Measurements from ENCODE around the gene RSAD1.

The RSAD1 gene

DNA sequence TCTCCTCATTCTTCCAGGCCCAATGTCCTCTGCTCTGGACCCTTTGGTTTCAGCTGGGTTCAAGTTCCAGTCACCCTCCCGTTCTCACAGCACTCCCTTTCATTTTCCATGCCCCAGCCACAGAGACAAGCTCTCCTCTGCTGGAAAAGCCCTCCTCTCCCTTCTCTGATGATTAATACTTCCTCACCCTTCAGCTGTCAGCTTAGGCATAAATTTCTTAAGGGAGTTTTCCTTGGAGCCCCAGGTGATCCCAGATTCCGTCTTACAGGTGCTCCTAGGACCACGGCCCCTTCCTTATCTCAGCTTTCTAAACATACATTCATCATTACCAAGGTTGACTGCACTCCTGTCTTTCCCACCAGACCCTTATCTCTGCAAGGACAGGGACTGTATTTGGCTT is 20.4 kb upstream of the RSAD1 start:
- DNase-seq (ENCODE audit: low spot score): no peak

DNA sequence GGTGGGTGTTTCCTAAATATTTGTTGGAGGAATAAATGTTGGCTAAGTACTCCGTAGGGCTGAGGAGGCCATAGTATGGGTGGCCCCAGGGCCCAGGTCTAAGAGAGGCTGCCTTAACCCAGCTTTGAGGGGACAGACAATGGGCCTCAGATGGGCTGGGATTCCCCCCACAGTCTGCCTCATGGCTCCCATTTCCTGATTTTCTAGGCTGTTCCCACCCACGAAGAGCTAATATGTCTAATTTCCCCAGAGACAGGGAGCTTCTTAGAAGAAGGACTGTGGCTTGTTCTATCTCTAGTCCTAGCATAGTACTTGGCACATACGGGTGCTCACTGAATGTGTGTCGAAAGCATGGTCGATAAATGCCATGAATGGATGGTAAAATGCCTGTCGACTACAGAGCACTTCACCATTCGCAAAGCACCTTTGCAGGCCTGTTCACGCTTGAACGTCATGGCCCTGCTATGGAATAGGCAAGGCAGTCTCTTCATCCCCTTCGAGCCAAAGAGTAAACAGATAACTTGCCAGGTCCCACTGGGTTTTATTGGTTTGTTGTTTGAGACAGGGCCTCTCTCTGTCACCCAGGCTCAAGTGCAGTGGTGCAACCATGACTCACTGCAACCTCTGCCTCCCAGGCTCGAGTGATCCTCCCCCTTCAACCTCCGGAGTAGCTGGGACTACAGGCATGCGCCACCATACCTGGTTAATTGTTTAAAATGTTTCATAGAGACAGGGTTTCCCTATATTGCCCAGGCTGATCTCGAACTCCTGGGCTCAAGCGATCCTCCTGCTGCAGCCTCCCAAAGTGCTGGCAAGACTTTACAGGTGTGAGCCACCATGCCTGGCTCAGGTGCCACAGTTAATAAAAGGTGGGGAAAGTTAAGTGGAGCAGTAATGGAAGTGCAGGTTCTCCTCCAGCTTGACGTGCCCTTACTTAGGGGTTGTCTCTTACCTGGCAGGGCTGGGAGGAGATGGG is 19.7 kb upstream of the RSAD1 start:
- DNase-seq (ENCODE audit: low spot score): no peak

DNA sequence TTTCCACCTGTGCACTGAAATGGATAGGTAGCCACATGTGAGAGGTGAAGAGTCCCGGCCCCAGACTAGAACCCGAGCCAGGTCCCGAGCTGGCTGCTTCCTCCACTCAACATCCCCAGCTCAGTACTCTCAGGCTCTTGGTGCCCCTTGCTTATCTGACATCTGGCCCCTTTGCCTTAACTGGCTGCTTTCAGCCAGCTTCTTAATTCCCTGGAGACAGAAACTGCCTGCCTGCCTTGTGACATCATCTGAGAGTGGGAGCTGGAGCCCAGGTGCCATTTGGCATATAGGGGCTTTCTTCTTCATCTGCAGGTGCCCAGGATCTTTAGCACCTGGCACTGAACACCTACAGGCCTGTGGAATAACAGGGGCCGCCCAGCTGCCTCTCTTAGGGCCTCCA is 18.9 kb upstream of the RSAD1 start:
- DNase-seq (ENCODE audit: low spot score): no peak

DNA sequence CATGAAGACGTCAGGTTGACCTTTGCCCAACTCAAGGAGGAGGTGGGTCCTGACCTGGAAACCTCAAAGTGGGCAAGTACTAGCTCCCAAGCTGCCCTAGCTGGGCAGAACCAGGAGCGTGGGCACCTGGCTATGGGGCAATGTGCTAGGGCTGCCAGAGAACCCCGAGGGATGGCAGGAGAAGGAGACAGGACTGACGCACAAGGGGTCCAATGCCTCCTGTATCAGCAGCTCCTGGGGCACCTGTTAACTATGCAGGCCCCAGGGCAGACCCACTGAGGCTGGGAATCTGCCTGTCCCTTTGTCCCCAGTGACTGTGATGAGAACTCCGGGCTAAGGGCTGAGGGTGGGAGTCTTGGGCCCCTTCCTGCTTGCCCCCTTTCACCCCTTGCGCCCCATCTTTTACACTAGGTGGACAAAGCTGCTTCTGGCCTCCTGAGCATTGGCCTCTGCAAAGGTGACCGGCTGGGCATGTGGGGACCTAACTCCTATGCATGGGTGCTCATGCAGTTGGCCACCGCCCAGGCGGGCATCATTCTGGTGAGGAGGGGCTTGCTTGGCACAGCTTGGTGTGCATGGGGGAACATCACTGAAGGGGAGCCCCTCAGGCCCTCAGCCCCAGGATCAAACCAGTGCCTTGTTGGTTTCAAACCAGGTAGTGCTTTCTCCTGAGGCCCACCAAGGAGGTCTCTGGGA is 17.7 kb upstream of the RSAD1 start:
- no peak for DNase-seq (ENCODE audit: low spot score)

DNA sequence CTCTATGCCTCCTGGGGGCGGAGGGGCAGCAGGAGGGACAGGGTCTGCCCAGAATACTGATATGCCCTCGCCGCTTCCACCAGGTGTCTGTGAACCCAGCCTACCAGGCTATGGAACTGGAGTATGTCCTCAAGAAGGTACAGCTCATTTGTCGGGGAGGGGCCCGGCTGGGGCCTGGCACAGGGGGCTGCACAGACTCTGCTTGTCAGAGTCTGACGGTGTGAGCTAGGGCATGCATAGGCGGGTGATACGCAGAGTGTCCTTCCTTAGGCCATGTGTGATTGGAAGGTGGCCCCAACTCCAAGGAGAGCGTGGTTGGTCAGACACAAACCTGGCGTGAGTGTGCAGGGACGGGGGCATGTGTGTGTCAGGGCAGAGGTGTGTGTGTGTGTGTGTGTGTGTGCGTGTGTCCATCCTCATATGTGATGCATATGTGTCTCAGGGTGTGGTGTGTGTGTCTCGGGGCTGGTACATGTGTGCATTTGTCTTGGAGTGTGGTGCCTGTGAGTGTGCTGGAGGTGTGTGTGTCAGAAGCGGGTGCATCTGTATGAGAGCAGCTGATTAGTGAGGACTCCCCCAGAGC is 17.0 kb upstream of the RSAD1 start:
- no peak for DNase-seq (ENCODE audit: low spot score)

DNA sequence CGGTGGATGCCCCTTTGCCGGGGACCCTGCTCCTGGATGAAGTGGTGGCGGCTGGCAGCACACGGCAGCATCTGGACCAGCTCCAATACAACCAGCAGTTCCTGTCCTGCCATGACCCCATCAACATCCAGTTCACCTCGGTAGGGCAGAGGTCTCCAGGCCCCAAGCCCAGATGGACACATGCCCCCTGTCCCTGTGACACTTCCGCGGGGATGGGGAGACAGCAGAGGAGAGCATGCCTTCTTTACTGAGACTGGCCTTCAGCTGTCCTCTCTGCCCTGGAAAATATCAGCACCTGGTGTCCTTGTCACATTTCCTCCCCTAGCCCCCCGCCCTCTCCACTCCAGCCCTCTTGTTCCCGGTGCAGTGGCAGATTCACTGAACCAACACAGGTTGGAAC is 16.2 kb upstream of the RSAD1 start:
- DNase-seq (ENCODE audit: low spot score): no peak

DNA sequence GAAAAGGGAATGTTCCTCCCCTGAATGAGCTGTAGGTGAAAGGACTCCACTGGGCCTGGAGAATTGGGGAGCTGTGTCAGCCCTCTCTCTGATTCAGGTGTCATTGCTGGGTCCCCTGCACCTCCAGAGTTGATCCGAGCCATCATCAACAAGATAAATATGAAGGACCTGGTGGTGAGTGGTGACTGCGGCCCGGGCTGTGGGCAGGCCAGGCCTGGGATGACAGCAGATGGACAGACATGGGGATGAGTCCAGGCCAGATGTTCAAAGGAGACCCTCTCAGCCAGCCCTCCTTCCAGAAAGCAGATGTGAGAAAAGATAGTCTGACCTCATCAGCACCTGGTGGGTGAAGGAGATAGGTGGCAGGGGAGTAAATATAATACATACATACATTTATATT is 14.5 kb upstream of the RSAD1 start:
- DNase-seq (ENCODE audit: low spot score): no peak

DNA sequence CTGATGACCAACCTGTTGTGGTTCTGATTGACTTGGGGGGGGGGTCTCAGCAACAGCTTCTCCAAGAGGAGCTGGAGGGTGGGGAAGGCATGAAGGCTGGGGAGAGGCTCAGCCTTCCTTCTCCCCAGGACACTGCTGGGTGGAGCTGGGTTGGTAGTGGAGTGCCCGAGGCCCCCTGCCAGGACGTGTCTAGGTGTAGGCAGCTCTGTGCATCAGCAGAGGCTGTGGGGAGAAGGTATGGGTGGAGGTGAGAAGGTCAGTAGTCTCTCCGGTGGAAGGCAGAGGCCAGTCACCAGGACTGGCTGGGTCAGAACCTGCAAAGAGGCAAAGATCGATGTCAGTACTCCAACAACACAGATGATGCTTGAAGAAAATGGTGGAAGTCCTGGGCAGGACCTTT is 13.9 kb upstream of the RSAD1 start:
- DNase-seq (ENCODE audit: low spot score): no peak

DNA sequence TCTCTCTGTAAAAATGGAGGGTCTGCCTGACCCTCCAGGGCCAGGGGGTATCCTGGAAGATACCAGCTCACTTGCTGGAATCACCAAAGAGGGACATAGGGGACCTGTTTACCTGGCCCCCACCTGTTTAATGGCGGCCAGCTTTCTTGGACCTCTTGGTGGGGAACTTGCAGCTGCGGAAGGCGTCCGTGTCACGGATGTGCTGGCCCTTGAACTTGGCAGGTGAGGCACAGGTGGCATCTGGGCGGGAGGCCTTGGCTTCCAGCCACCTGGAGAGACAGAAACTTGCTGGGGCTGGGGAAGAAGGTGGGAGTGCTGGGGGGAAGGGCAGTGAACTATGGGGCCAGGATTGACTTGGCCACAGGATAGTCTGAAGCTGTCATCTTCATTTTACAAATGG is 13.5 kb upstream of the RSAD1 start:
- DNase-seq (ENCODE audit: low spot score): no peak

DNA sequence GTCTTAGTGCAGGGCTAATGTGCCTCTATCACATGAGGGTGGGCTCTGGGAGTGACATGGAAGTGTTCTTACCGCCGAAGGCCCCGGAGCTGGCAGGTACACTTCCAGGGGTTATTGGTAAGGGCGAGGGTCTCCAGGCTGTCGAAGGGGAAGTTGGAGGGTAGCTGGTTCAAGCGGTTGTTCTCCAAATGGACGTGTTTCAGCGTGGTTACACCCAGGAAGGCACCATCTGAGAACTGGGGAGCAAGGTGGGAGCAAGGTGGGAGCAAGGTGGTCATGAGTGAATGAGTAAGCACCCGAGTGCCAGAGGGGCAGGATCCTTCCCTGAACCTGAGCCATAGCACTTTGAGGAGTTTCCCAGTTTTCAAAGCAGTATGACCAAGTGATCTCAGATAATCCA is 13.0 kb upstream of the RSAD1 start:
- DNase-seq (ENCODE audit: low spot score): no peak

DNA sequence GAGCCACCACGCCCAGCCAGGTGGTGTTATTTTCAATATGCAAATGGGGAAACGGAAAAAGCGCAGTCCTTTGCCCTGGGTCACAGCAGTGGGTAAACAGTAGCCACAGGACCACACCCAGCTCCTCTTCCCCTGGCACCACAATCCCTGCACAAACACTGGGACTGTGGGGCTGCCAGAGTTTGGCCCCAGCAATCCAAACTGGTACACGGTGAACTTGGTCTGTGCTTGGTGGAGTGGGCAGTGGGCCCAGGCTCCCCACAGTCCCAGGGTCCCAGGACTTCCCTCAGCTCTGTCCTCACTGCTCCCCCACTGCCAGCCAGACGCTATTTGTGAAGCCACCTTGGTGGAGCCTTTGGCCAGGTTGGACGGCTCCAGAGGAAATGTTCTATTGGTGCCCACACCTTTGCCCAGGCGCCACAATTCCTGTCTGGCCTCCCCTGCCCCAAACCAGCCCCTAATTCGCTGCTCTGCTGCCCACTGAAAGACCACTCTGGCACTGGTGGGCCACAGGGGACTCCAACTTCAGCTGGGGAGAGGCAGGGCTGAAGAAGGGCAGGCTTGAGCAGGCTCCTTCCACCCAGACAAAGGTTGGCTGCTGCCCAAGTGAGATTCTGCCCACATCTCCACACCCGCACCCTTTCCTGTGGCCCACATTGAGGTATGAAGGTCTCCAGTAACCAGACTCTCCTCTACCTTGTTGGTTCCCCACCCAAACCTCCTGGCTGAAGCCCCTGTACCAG is 12.1 kb upstream of the RSAD1 start:
- no peak for DNase-seq (ENCODE audit: low spot score)

DNA sequence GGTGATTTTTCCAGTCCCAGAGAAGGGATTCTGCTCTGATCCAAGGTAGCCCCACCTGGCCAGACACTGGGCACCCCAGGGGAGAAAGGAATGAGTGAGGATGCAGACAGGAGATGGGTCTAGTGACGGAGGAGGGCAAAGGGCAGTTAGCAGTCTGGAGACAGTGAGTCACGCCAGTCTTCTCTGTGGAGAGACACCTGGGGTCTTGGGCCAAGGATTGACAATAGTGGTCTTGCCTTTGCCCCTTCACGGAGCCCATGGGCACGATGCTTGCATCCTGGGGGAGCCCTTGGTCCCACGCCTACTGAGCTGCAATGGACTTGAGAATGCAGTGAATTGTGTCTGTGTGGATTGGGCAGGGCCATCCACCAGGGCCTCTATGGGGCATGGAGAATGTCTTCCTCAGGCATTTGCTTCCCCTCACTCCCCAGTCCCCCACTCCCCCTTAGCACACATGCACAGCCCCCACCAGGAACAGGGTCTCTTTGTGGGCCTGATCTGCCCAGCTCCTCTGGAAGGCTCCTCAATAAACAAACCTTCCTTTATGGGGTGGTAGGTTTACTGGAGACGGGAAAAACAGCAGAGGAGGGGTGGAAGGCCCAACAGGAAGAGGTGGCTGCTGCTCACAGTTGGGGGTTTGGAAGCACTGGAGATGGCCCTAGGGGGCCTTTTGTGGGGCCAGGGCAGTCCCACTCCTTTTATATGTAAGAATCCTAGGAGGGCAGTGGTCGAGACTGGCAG is 11.4 kb upstream of the RSAD1 start:
- no peak for DNase-seq (ENCODE audit: low spot score)

DNA sequence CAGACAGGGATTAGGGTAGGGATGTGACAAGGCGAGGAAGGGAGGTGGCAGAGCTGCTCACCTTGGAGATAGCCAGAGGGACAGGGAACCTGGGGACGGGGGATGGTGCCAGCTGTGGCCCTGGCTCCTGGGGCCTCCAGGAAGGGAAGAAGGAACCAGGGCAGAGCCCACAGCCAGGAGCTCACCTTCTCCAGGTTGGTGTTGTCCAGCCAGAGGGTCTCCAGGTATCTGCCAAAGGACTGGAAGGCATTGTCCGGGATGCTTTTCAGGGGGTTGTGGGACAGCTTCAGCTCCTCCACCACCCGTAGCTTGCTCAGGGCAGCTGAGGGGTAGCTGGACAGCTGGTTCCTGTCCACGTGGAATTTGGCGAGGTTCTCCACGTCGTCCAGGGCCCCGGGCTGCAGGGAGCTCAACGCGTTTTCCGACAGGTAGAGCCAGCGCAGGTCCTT is 10.8 kb upstream of the RSAD1 start:
- no peak for DNase-seq (ENCODE audit: low spot score)

DNA sequence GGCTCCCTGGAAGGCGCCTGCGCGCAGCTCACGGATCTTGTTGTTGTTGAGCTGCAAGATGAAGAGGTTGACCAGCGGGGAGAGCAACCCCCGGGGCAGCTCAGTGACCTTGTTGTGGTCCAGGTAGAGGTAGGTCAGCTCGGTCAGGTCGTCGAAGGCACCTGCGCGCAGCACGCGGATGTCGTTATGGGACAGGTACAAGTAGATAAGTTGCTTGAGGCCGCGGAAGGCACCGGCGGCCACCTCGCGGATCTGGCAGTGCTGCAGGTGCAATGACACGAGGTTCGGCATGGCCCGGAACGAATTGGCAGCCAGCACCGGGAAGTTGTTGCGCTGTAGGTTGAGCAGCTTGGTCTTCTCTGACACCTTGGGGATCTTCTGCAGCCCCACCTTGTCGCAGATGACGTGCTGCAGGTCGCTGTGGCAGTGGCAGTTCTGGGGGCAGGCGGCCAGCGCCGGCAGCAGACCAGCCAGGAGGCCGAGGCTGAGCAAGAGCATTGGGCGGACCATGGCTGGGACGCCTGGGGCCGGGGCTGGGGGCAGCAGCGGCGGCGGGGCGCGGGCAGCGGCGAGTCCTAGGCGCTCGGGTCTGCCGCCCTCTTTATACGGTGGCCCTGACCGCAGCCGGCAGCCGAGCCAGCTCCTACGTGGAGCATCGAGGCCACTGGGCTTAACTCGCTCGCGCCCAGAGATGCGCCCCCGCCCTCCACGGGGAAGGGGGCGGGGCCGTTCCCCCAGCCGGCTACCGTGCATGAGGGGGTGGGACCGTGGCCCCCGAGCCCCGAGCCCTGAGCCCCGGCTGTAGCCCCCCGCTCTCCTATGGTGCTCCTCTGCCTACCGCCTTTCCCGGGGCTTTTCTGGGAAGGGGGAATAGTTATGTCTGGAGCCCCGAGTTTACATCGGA is 10.1 kb upstream of the RSAD1 start, which contains the start of gene CHAD:
Gene CHAD, minus strand, starts transcription at position 577 of the 904 bp plus-strand sequence. Its CDS starts 67 bp downstream, at position 510.
- no peak for DNase-seq (ENCODE audit: low spot score)

DNA sequence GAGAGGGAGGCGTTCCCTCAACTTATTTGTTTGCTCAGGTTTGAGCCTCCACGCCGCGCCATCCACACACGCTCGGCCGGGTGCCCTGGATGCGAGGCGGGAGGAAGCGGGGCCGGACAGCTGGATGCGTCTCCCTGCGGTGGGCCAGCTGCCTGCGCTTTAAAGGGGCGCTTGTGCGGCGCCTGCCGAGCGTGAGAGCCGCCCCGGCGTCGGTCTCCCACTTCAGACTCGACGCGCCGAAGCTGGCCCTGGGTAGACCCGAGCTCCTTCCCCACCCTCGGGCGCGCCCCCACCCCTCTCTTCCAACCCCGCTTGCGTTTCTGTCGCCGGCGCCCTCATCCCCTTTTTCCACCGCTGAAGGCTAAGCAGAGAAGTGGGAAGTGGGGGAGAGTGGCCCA is 9.5 kb upstream of the RSAD1 start:
- DNase-seq (ENCODE audit: low spot score): no peak

DNA sequence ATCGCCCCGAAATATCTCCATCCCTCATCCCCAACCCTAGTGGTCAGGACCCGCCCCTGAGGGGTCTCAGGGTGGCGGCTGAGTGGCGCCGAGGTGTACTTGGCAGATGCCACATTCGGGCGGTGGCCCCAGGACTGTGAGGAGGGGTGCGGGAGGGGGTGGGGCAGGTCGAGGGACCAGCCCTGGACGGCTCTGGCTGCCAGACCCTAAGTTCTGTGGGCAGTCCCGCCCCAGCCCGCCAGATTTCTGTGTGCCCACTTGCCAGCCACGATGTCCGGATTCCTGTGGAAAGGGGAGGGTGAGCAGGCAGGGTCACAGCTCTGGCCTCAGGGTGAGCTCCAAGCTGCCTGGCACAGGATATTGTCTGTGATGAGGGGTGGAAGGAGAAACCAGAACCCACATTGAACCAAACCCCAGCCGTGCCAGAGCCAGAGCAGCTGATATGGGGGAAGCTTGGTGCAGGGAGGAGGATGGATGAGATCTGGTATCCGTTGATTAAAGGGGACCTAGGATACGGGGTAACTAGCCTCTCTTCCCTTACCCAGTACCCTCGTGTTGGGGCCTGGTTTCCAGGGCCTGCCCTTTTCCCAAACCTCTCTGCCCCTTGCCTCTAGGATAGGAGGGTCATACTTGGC is 8.9 kb upstream of the RSAD1 start:
- no peak for DNase-seq (ENCODE audit: low spot score)

DNA sequence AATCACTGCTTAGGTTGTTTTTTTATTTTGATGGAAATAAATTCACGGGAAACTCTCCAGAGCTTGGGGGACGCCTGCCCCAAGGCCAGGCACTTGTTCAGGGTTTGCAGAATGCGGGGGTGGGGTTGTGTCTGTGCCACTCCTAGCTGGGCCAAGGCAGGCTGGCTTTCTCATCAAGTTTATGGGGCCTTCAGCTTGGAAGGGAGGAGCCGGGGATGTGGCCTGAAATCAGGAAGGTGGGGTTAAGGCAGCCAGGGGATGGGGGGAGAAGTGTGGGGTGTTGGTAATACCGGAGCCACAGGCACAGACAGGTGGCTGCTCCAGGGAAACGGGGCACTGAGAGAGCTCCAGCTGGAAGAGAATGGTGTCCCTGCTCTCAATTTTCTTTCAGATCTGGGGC is 8.2 kb upstream of the RSAD1 start:
- no peak for DNase-seq (ENCODE audit: low spot score)

DNA sequence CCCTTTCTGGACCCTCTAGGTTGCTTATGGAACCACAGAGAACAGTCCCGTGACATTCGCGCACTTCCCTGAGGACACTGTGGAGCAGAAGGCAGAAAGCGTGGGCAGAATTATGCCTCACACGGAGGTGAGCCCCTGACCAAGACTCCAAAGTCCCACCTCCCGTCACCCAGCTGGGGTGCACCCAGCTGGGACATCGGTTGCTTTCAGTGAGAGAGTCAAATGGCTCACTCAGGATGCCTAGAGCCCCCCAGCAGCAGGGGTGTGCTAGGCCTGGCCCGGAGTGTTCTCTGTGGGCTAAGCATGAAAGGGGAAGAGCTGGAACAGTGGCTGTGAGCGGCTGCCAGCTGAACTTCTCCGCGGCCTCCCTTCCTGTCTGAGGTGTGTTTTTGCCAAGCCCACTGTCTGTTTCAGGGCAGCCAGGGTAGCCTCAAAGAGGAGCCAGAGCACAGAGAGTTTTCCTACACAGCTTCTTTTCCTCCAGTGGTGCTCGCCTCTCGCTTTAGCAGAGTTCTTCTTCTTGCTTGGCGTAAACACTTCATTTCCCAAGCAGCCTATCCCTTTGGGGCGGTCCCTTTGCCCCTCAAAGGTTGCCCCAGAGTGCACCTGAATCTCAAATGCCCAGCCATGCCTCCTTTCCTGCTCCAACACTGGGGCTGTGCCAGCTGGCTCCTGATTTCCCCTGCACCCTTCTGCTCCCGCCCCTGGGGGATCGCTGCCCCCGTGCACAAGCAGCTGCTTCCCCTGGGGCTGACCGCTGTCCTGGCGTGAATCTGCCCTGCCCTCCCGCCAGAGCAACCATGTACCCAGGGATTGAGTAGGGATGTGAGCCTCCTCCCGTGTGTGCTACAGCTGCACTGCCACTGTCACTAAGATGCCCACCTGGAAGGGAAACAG is 7.4 kb upstream of the RSAD1 start:
- no peak for DNase-seq (ENCODE audit: low spot score)

DNA sequence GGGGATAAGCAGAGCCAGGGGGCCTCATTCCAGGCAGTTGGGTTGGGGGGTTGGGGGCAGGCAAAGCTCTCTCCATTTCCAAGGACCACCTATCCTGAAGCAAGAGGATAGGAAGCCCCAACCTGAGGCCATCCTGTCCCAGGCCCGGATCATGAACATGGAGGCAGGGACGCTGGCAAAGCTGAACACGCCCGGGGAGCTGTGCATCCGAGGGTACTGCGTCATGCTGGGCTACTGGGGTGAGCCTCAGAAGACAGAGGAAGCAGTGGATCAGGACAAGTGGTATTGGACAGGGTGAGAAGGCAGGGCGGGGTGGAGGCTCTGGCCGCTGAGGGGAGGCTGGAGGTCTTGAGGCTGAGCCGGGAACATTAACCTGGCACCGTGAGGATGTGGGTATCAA is 6.4 kb upstream of the RSAD1 start:
- DNase-seq (ENCODE audit: low spot score): no peak

Data from activated CD4-positive, alpha-beta T cell treated with anti-CD3 and anti-CD28 coated beads, Interleukin-2, Interleukin-4, amounts not matched to agents 100 ng/mL and 50 ng/mL, durations not matched to agents 16 hours and 8 hours (primary cell).